Tibial nerve (tissue), 4 donors: ENCODE data around the gene SLX9. TPM values are rescaled to one million over a fixed set of nuclear protein-coding genes. Genes with fewer than 3 reads are reported as not detected.

ENCODE experiments used
- DNase-seq, 2 donors: peaks; one replicate each; pipeline ENCODE4 v3.0.0-alpha.2; 2019; ENCODE audit warnings: low spot score in 2 of 2
- H3K27ac ChIP-seq, 4 donors: fragments of 200-600 bp; sonication (generic) in 3 of 4; one replicate each; pipeline ENCODE4 v1.5.1; 2017 to 2019; ENCODE audit warnings: mild to moderate bottlenecking in 1 of 4
- H3K27me3 ChIP-seq, 2 donors: fragments of 200-600 bp; sonication (generic) in 1 of 2; one replicate each; pipeline versions ENCODE4 v1.5.1 to v1.6.0; 2017 to 2019
- H3K36me3 ChIP-seq, 3 donors: fragments of 200-600 bp; sonication (generic); one replicate each; pipeline ENCODE4 v1.5.1; 2018 to 2019
- H3K4me1 ChIP-seq, 4 donors: fragments of 200-600 bp; sonication (generic) in 3 of 4; one replicate each; pipeline ENCODE4 v1.5.1; 2017 to 2019
- H3K4me3 ChIP-seq, 4 donors: fragments of 200-600 bp; sonication (generic) in 3 of 4; one replicate each; pipeline ENCODE4 v1.5.1; 2017 to 2019; ENCODE audit warnings: mild to moderate bottlenecking in 1 of 4, moderate library complexity in 1 of 4
- H3K9me3 ChIP-seq, 4 donors: fragments of 200-600 bp; sonication (generic) in 3 of 4; one replicate each; pipeline ENCODE4 v1.5.1; 2017 to 2019
- CTCF ChIP-seq, 5 experiments: fragments of 200-600 bp in 3 of 5; fragments of 450-650 bp in 2 of 5; sonication (generic) in 3 of 5; IDR thresholded peaks; one replicate each; pipeline ENCODE4 v1.5.1; 2016 to 2019; ENCODE audit warnings: antibody characterized with exemption in 5 of 5, mild to moderate bottlenecking in 3 of 5, moderate library complexity in 2 of 5
- EP300 ChIP-seq, 2 donors: sonication (generic); formaldehyde crosslinking; IDR thresholded peaks; one replicate each; pipeline ENCODE4 v1.6.1; 2017; ENCODE audit warnings: antibody characterized with exemption in 2 of 2, mild to moderate bottlenecking in 1 of 2
- POLR2A ChIP-seq, 2 donors: fragments of 450-650 bp; IDR thresholded peaks; one replicate each; pipeline ENCODE4 v1.6.1; 2017; ENCODE audit warnings: antibody characterized with exemption in 2 of 2, mild to moderate bottlenecking in 2 of 2, moderate library complexity in 2 of 2
- WGBS, 2 donors: methylation state at CpG; one replicate each; pipeline ENCODE4 v1.1.5; 2018; 5-methylcytosine and 5-hydroxymethylcytosine counted together
- total RNA-seq, 4 donors: library from RNA; depleted of rRNA; stranded (reverse); fragments of >200 nt; gene quantifications; one replicate each; pipeline ENCODE4 v1.1.0, GENCODE V29; 2016

The SLX9 gene
- total RNA-seq, 4 donors from 2014 or later, result 3.7 to 19.8 (median 13.3) TPM

- Histone ChIP-seq H3K9me3 (no peaks in the 10 kb centered on the region), H3K4me3 (no peak overlapping the region), H3K36me3 (no peaks in the 10 kb centered on the region), H3K27me3 (no peaks in the 10 kb centered on the region), H3K27ac (no peak overlapping the region), H3K4me1 (peaks cover 0 to 32% (median 7%) of the 10 kb centered on the region in 4 donors)
- DNase-seq, result no peak
- WGBS, 2 donors, result 84% methylated on average over 19 to 20 of the region's 20 CpGs
- TF ChIP-seq EP300 (IDR thresholded peaks at IDR 0.05) (no peak), CTCF (IDR thresholded peaks at IDR 0.05) (no peak), POLR2A (IDR thresholded peaks at IDR 0.05) (no peak)
Measured at GRCh38 chr21:44988607-44989536, 49.0 kb downstream of the SLX9 start.

GRCh38 chr21:44989537-44989886 lies 49.7 kb downstream of the SLX9 start:
- WGBS, 2 donors, result 82 to 86% methylated on average over 8 of the region's 8 CpGs
- Histone ChIP-seq H3K4me3 (no peak overlapping the region), H3K27me3 (no peaks in the 10 kb centered on the region), H3K9me3 (no peaks in the 10 kb centered on the region), H3K4me1 (peaks cover 0 to 35% (median 6%) of the 10 kb centered on the region in 4 donors), H3K27ac (no peak overlapping the region), H3K36me3 (no peaks in the 10 kb centered on the region)
- DNase-seq, result no peak
- no peak for TF ChIP-seq EP300 (IDR thresholded peaks at IDR 0.05)
- no peak for TF ChIP-seq POLR2A (IDR thresholded peaks at IDR 0.05)
- TF ChIP-seq CTCF (IDR thresholded peaks at IDR 0.05), result no peak

- no peaks in the 10 kb centered on the region for H3K9me3 ChIP-seq
- no peaks in the 10 kb centered on the region for H3K36me3 ChIP-seq
- DNase-seq, result no peak
- no peak for TF ChIP-seq POLR2A (IDR thresholded peaks at IDR 0.05)
- no peak for TF ChIP-seq CTCF (IDR thresholded peaks at IDR 0.05)
- no peak for TF ChIP-seq EP300 (IDR thresholded peaks at IDR 0.05)
- 89 to 91% methylated on average over 42 to 53 of the region's 53 CpGs for WGBS, 2 donors
- no peaks in the 10 kb centered on the region for H3K27me3 ChIP-seq
- H3K4me1 ChIP-seq, result peaks cover 0 to 35% (median 6%) of the 10 kb centered on the region in 4 donors
- H3K27ac ChIP-seq, result no peak overlapping the region
- H3K4me3 ChIP-seq, result no peak overlapping the region
Measured at GRCh38 chr21:44989943-44990780, 50.3 kb downstream of the SLX9 start.

GRCh38 chr21:44990921-44991320 lies 51.1 kb downstream of the SLX9 start:
- H3K27me3 ChIP-seq, result no peaks in the 10 kb centered on the region
- 95 to 96% methylated on average over 4 to 9 of the region's 13 CpGs for WGBS, 2 donors
- no peak overlapping the region for H3K4me3 ChIP-seq
- H3K9me3 ChIP-seq, result no peaks in the 10 kb centered on the region
- no peak for DNase-seq
- TF ChIP-seq CTCF (IDR thresholded peaks at IDR 0.05) (no peak), EP300 (IDR thresholded peaks at IDR 0.05) (no peak), POLR2A (IDR thresholded peaks at IDR 0.05) (no peak)
- peaks cover 0 to 34% (median 11%) of the 10 kb centered on the region in 4 donors for H3K4me1 ChIP-seq
- no peak overlapping the region for H3K27ac ChIP-seq
- H3K36me3 ChIP-seq, result no peaks in the 10 kb centered on the region
